HG03060 (cell line): ENCODE data around the gene MISP.
A peak's percentile ranks its signal among the peaks of the same experiment; 100 is the strongest.

ENCODE experiments used
- ATAC-seq: cut with Tn5 transposase; IDR thresholded peaks from one replicate; pipeline ENCODE4 v1.9.1; 2021; ENCODE audit warnings: low read depth, moderate number of reproducible peaks; ENCODE audit not compliant: unreplicated experiment

The MISP gene

DNA sequence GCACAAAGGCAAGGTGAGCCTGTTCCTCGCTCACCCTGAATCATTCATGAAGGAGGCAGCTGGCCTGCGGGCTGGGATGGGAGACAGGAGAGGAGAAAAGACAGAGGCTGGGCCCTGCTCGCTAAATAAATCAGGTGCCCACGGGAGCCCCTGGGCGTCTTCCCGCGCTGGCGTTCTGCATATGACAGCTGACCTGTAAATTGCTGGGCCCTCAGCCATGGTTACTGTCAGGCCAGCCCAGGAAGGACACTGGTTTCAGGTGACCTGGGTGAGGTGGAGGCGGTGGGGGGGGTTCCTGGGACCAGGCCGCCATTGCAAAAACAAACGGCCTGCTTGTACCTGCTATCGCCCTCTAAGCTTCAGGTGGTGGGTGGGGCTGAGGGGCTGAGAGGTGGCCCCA, 42.9 kb downstream of the MISP start:
- no peak for ATAC-seq

- ATAC-seq: no peak
Measured at GRCh38 chr19:795073-795611, 44.2 kb downstream of the MISP start.

DNA sequence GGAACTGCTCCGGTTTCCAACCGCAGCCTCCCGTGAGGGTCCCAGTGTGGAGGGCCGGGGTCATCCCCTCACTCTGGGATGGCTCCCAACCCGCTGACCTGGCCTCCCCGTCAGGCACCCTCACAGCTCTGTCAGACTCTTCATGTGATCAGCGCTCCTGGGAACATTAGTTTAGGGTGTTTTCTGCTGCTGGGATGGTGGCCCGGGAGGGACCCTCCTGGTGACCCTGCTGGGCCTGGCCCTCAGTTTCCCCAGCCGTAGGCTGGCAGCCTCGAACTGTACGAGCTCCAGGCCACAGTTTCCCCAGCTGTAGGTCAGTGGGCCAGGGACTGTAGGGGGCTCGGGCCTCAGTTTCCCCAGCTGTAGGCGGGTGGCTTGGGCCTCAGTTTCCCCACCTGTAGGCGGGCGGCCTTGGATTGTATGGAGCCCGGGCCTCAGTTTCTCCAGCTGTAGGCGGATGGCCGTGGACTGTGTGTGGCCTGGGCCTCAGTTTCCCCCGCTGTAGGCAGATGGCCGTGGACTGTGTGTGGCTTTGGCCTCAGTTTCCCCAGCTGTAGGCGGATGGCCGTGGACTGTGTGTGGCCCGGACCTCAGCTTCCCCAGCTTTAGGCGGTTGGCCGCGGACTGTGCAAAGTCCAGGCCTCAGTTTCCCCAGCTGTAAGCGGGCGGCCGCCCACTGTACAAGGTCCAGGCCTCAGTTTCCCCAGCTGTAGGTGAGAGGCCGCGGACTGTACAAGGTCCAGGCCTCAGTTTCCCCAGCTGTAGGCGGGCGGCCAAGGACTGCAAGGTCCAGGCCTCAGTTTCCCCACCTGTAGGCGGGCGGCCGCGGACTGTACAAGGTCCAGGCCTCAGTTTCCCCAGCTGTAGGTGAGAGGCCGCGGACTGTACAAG, 45.0 kb downstream of the MISP start:
- ATAC-seq: no peak

- peak; percentile 68 for ATAC-seq
Measured at GRCh38 chr19:796692-797527, 46.0 kb downstream of the MISP start, which contains the start of gene PTBP1. PTBP1 (plus strand) TSS chr19:797452; CDS start chr19:797498, 46 bp downstream.

DNA sequence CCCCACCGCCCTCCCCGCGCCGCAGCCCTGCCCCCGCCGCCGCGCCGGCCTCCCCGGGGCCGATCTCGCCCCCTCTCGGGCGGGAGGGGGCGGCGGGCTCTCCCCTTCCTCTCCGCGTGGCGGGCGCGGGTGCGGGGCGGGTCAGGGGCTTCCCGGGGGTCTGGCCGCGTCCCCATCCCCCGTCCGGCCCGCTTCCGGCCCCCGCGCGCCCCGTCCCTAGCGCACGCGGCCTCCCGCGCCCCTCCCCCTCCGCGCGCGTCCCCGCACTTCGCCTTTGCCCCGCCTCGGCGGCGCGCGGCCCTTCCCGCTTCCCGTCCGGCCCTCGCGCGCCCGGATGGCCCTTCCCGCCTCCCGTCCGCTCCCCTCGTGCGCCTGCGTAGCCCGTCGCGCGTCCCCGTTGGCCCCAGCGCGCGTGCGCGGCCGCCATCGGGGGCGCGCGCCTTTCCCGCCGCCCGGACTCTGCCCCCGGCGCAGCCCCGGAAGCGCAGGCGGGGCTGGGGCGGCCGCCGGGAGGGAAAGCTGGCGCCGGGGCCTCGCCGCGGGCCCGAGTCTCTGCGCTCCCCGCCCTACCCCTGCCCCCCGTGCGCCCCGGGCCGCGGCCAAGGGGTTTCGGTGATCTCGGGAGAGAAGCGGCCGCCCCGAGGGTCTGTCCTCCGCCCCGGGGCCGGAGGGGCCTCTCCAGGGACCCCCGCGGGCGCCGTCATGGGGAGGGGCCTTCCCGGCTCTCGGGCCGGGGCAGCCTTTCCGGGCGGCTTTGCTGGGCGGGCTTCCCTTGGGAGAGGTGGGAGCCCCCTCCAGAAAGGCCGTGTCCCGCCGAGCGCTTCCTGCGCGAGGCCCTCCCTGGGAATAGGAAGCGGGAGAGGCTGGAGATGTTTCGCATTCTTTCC, 46.9 kb downstream of the MISP start:
- no peak for ATAC-seq

- ATAC-seq: no peak
Measured at GRCh38 chr19:798415-799075, 47.6 kb downstream of the MISP start.

- no peak for ATAC-seq
Measured at GRCh38 chr19:799076-799881, 48.4 kb downstream of the MISP start.

GRCh38 chr19:800360-801029, 49.6 kb downstream of the MISP start:
- ATAC-seq: no peak

- no peak for ATAC-seq
Measured at GRCh38 chr19:801030-801860, 50.3 kb downstream of the MISP start.

- ATAC-seq: no peak
Measured at GRCh38 chr19:801861-802497, 51.1 kb downstream of the MISP start.

DNA sequence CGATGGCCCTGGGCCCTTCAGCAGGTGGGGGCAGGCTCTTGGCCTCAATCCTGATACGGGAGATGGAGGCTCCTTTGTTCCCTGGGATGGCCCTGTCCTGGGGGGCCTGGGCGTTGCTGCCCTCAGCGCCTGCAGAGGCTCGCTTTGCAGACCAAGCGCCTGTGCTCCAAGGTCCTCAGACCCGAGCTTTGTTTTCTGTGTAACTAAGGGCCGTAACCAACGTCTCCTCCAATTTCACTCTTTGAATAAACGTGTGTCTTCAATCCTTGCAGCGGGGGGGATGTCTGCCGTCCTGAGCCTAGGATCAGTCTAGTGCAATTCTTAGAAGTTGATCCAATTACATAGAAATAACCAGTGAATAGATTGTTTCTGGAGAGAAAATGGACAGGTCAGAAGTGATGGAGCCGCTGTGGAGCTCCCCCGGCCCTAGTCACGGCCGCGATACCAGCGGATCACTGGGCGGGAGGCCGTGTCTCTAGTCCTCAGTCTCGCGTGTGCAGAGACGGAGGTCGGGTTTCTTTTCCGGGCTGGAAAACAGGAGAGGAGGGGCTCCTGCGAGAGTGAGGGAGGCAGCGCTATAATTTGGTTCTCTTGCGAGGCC, 51.7 kb downstream of the MISP start:
- ATAC-seq: no peak

GRCh38 chr19:803099-803561, 52.2 kb downstream of the MISP start:
- ATAC-seq: no peak

- no peak for ATAC-seq
Measured at GRCh38 chr19:803686-804418, 52.9 kb downstream of the MISP start.

DNA sequence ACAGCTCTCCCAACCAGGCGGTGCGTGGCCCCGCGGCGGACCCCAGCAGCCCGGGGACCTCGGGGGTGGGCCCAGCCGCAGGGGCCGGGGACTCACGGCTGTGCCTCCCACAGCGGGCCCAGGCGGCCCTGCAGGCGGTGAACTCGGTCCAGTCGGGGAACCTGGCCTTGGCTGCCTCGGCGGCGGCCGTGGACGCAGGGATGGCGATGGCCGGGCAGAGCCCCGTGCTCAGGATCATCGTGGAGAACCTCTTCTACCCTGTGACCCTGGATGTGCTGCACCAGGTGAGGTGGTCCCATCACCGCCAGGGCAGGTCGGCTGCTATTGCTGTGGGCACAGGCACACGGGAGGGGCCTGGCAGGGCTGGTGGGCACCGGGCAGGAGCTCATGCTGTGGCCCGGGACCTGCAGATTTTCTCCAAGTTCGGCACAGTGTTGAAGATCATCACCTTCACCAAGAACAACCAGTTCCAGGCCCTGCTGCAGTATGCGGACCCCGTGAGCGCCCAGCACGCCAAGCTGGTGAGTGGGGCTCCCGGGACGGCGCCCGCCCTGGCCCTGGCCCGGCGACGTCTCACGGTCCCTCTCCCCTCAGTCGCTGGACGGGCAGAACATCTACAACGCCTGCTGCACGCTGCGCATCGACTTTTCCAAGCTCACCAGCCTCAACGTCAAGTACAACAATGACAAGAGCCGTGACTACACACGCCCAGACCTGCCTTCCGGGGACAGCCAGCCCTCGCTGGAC, 53.7 kb downstream of the MISP start:
- ATAC-seq: no peak

DNA sequence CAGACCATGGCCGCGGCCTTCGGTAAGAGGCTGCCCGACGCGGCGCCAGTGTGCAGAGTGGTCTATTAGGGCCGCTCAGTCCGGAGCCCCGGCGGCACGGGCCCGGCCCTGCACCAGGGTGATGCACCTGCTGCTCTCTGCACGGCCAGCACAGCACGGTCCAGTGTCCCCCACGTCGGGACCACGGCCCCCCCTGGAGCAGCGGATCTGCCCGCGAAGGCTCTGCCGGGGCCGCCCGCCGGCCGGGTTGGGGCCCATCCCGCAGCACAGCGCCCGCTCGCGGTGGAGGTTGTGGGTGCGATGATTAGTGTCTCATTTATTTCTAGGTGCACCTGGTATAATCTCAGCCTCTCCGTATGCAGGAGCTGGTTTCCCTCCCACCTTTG, 54.2 kb downstream of the MISP start:
- ATAC-seq: no peak
